Gastrocnemius medialis (tissue), 4 donors: ENCODE results near the gene GEMIN7. TPM values are rescaled to one million over a fixed set of nuclear protein-coding genes. Genes with fewer than 3 reads are reported as not detected.

Source experiments
- ATAC-seq, 2 donors: fragments of 150-250 bp; one replicate each; pipeline ENCODE4 v1.9.1; 2016
- DNase-seq, 2 donors: peaks; one replicate each; pipeline ENCODE4 v3.0.0-alpha.2; 2019
- H3K27ac ChIP-seq, 4 donors: fragments of 200-600 bp; sonication (generic); 1 replicate in 1 of 4; 2 replicates in 3 of 4; pipeline ENCODE4 v1.5.1; 2016 to 2018; ENCODE audit warnings: mild to moderate bottlenecking in 2 of 4, moderate library complexity in 1 of 4
- H3K27me3 ChIP-seq, 3 donors: fragments of 200-600 bp; sonication (generic) in 2 of 3; 1 replicate in 1 of 3; 2 replicates in 2 of 3; pipeline versions ENCODE4 v1.5.1 to v1.6.0; 2016 to 2019; ENCODE audit warnings: mild to moderate bottlenecking in 1 of 3, moderate library complexity in 1 of 3
- H3K36me3 ChIP-seq, 2 donors: fragments of 200-600 bp; sonication (generic) in 1 of 2; one replicate each; pipeline ENCODE4 v1.5.1; 2017 to 2018
- H3K4me1 ChIP-seq, 2 donors: fragments of 200-600 bp; sonication (generic) in 1 of 2; one replicate each; pipeline ENCODE4 v1.5.1; 2016 to 2017; ENCODE audit warnings: mild to moderate bottlenecking in 2 of 2
- H3K4me3 ChIP-seq, 4 donors: fragments of 200-600 bp; sonication (generic) in 3 of 4; 1 replicate in 1 of 4; 2 replicates in 3 of 4; pipeline ENCODE4 v1.5.1; 2016 to 2019; ENCODE audit warnings: mild to moderate bottlenecking in 2 of 4
- H3K9me3 ChIP-seq, 3 donors: fragments of 200-600 bp; sonication (generic) in 2 of 3; 1 replicate in 1 of 3; 2 replicates in 2 of 3; pipeline ENCODE4 v1.5.1; 2016 to 2019
- CTCF ChIP-seq, 5 experiments: fragments of 450-650 bp in 3 of 5; fragments of 200-600 bp in 2 of 5; sonication (generic) in 2 of 5; IDR thresholded peaks in 4 of 5; conservative IDR thresholded peaks in 1 of 5; 1 replicate in 4 of 5; 2 replicates in 1 of 5; pipeline ENCODE4 v1.5.1; 2016 to 2019; ENCODE audit warnings: antibody characterized with exemption in 5 of 5, mild to moderate bottlenecking in 3 of 5, moderate library complexity in 3 of 5
- POLR2A ChIP-seq, 2 donors: fragments of 450-650 bp; IDR thresholded peaks; one replicate each; pipeline ENCODE4 v1.6.1; 2017; ENCODE audit warnings: antibody characterized with exemption in 2 of 2, mild to moderate bottlenecking in 2 of 2, moderate library complexity in 2 of 2
- in situ Hi-C, 4 donors: fragments of 200-750 bp; cut with MboI; loops; one replicate each; pipeline versions ENCODE4 v1.15.0 to v1.8.0; 2017; ENCODE audit warnings: low sequenced_read_pairs in 4 of 4
- intact Hi-C: fragments of 100-400 bp; cut with DNase I; formaldehyde crosslinking; loops from one replicate; pipeline ENCODE4 v1.15.1; 2023; ENCODE audit warnings: low total_unique reads
- total RNA-seq, 4 donors: library from RNA; depleted of rRNA; stranded (reverse); fragments of >200 nt; gene quantifications; one replicate each; pipeline versions ENCODE4 v1.1.0 to v1.2.3, GENCODE V29; 2016

GEMIN7 gene
- total RNA-seq, 4 donors from 2014 or later: 18.6 to 33.4 (median 27.9) TPM

- Histone ChIP-seq H3K4me3 (no peak overlapping the region), H3K36me3 (peaks cover 0 to 51% of the 10 kb centered on the region in 2 donors), H3K27me3 (no peaks in the 10 kb centered on the region), H3K4me1 (peaks cover 34 to 42% of the 10 kb centered on the region in 2 donors), H3K9me3 (no peaks in the 10 kb centered on the region), H3K27ac (no peak overlapping the region)
- no peak for TF ChIP-seq POLR2A (IDR thresholded peaks at IDR 0.05)
- intact Hi-C loops (no loop called here), in situ Hi-C loops (no loop called here)
- no peak for ATAC-seq
- no peak for DNase-seq
Measured at GRCh38 chr19:45045671-45046353, 33.2 kb upstream of the GEMIN7 start.

- no peak for TF ChIP-seq CTCF (IDR thresholded peaks at IDR 0.05 in 4 of 5, conservative IDR thresholded peaks at IDR 0.05 in 1 of 5)
- TF ChIP-seq POLR2A (IDR thresholded peaks at IDR 0.05): no peak
- peaks cover 0 to 46% of the 10 kb centered on the region in 2 donors for H3K36me3 ChIP-seq
- no peak for ATAC-seq
- H3K4me1 ChIP-seq: peaks cover 29 to 41% of the 10 kb centered on the region in 2 donors
- no peaks in the 10 kb centered on the region for H3K27me3 ChIP-seq
- H3K9me3 ChIP-seq: no peaks in the 10 kb centered on the region
- H3K27ac ChIP-seq: no peak overlapping the region
- no peak overlapping the region for H3K4me3 ChIP-seq
- intact Hi-C loops (no loop called here), in situ Hi-C loops (no loop called here)
- no peak for DNase-seq
Measured at GRCh38 chr19:45046355-45046754, 32.7 kb upstream of the GEMIN7 start.

- peaks cover 29 to 35% of the 10 kb centered on the region in 2 donors for H3K4me1 ChIP-seq
- H3K36me3 ChIP-seq: peaks cover 0 to 46% of the 10 kb centered on the region in 2 donors
- in situ Hi-C loops: no loop called here
Measured at GRCh38 chr19:45047188-45047797, 31.8 kb upstream of the GEMIN7 start.

GRCh38 chr19:45049073-45049736 lies 29.9 kb upstream of the GEMIN7 start:
- Histone ChIP-seq H3K36me3 (peaks cover 0 to 42% of the 10 kb centered on the region in 2 donors), H3K4me3 (no peak overlapping the region), H3K27ac (peak overlapping the region; percentile 54 to 79 (median 74)), H3K27me3 (no peaks in the 10 kb centered on the region), H3K4me1 (peaks cover 29 to 34% of the 10 kb centered on the region in 2 donors), H3K9me3 (no peaks in the 10 kb centered on the region)
- ATAC-seq (peak; percentile 90 to 93), DNase-seq (peak; percentile 29 to 78)
- TF ChIP-seq POLR2A (IDR thresholded peaks at IDR 0.05) (no peak), CTCF (IDR thresholded peaks at IDR 0.05 in 4 of 5, conservative IDR thresholded peaks at IDR 0.05 in 1 of 5) (no peak)
- in situ Hi-C loops (no loop called here), intact Hi-C loops (no loop called here)

More at GRCh38 chr19:45047188-45047797, 31.8 kb upstream of the GEMIN7 start:
- no peaks in the 10 kb centered on the region for H3K27me3 ChIP-seq
- intact Hi-C loops: no loop called here
- no peak for TF ChIP-seq CTCF (IDR thresholded peaks at IDR 0.05 in 4 of 5, conservative IDR thresholded peaks at IDR 0.05 in 1 of 5)
- TF ChIP-seq POLR2A (IDR thresholded peaks at IDR 0.05): no peak
- H3K9me3 ChIP-seq: no peaks in the 10 kb centered on the region
- DNase-seq (no peak), ATAC-seq (no peak)
- H3K27ac ChIP-seq: no peak overlapping the region
- H3K4me3 ChIP-seq: no peak overlapping the region

- DNase-seq (no peak), ATAC-seq (no peak)
- in situ Hi-C loops (no loop called here), intact Hi-C loops (no loop called here)
- H3K9me3 ChIP-seq: no peaks in the 10 kb centered on the region
- no peak overlapping the region for H3K4me3 ChIP-seq
- TF ChIP-seq CTCF (IDR thresholded peaks at IDR 0.05 in 4 of 5, conservative IDR thresholded peaks at IDR 0.05 in 1 of 5) (no peak), POLR2A (IDR thresholded peaks at IDR 0.05) (no peak)
- H3K36me3 ChIP-seq: peaks cover 0 to 41% of the 10 kb centered on the region in 2 donors
- H3K27ac ChIP-seq: peak overlapping the region; percentile 54 to 79 (median 74)
- peaks cover 29 to 34% of the 10 kb centered on the region in 2 donors for H3K4me1 ChIP-seq
- no peaks in the 10 kb centered on the region for H3K27me3 ChIP-seq
Measured at GRCh38 chr19:45050036-45050435, 29.0 kb upstream of the GEMIN7 start.
